OCI-LY7 (cell line): ENCODE data around the gene RCOR1.

ENCODE experiments used
- CTCF ChIP-seq: fragments of 200-600 bp; sonication (generic); conservative IDR thresholded peaks from 2 replicates; pipeline ENCODE4 v1.5.1; 2014; ENCODE audit warnings: mild to moderate bottlenecking, antibody characterized with exemption, low read length, moderate library complexity, mixed read lengths
- EZH2phosphoT487 ChIP-seq: fragments of 200-600 bp; sonication (generic); IDR thresholded peaks from 2 replicates; pipeline ENCODE4 v1.6.1; 2018; ENCODE audit warnings: low read depth, borderline replicate concordance, mild to moderate bottlenecking, mixed run types, antibody characterized with exemption, low read length, moderate library complexity, mixed read lengths

- TF ChIP-seq CTCF (no peak), EZH2phosphoT487 (no peak)
Measured at GRCh38 chr14:102565959-102566358, 26.5 kb upstream of the RCOR1 start.
